Measurements from ENCODE around the gene SH2D2A. TPM values are rescaled to one million over a fixed set of nuclear protein-coding genes. Genes with fewer than 3 reads are reported as not detected.

SH2D2A gene
- total RNA-seq, 1 experiment from 2014 or later: not detected

DNA sequence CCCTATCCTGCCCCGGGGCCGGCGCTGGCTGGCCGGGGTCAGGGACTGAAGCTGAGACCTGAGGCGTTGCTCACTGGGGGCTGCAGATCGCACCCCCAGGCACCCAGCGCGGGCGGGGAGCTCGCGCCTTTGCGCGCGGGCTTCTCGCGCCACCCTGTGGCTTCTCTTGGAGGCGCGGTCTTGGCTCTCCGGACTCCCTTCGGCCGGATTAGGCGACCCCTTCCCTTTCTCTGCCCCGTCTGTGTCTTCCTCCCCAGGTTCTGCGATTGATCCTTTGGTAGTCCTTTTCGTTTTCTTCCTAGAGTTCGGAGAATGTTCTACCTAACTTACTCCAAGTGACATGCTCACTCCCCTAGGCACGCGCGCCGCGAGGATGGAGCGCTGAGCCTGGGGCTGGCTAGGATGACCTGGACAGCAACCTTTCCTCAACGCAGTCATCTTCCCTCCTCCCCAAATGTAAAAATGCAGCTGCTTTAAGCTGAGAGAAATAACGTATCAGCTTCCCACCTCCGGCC is 43.5 kb upstream of the SH2D2A start:
- Histone ChIP-seq H3K9ac (ENCODE audit: low read length) (no peak overlapping the region), H3K27ac (ENCODE audit: low read length) (no peak overlapping the region), H3K27me3 (ENCODE audit: low read length) (no peaks in the 10 kb centered on the region), H2AFZ (ENCODE audit: low read length) (no peak overlapping the region), H3K9me3 (ENCODE audit: low read length) (no peaks in the 10 kb centered on the region), H4K20me1 (ENCODE audit: insufficient read depth, low read depth, low read length) (no peaks in the 10 kb centered on the region), H3K4me2 (ENCODE audit: low read depth, low read length, poor library complexity, severe bottlenecking) (no peak overlapping the region), H3K4me3 (ENCODE audit: low read length) (no peak overlapping the region), H3K36me3 (ENCODE audit: insufficient read depth, low read length) (no peaks in the 10 kb centered on the region), H3K4me1 (ENCODE audit: low read length) (no peaks in the 10 kb centered on the region), H3K9me2 (replicated peaks; ENCODE audit: insufficient read depth, low read length) (no peaks in the 10 kb centered on the region), H3K79me2 (ENCODE audit: low read length) (no peaks in the 10 kb centered on the region)
- DNase-seq: peak; percentile 44

GRCh38 chr1:156859523-156860112 is 43.0 kb upstream of the SH2D2A start:
- Histone ChIP-seq H3K4me3 (ENCODE audit: low read length) (no peak overlapping the region), H3K79me2 (ENCODE audit: low read length) (no peaks in the 10 kb centered on the region), H3K27ac (ENCODE audit: low read length) (no peak overlapping the region), H3K9ac (ENCODE audit: low read length) (no peak overlapping the region), H3K9me2 (replicated peaks; ENCODE audit: insufficient read depth, low read length) (no peaks in the 10 kb centered on the region), H2AFZ (ENCODE audit: low read length) (no peak overlapping the region), H3K36me3 (ENCODE audit: insufficient read depth, low read length) (no peaks in the 10 kb centered on the region), H3K27me3 (ENCODE audit: low read length) (no peaks in the 10 kb centered on the region), H4K20me1 (ENCODE audit: insufficient read depth, low read depth, low read length) (no peaks in the 10 kb centered on the region), H3K4me2 (ENCODE audit: low read depth, low read length, poor library complexity, severe bottlenecking) (no peak overlapping the region), H3K9me3 (ENCODE audit: low read length) (no peaks in the 10 kb centered on the region), H3K4me1 (ENCODE audit: low read length) (no peaks in the 10 kb centered on the region)
- no peak for DNase-seq

DNA sequence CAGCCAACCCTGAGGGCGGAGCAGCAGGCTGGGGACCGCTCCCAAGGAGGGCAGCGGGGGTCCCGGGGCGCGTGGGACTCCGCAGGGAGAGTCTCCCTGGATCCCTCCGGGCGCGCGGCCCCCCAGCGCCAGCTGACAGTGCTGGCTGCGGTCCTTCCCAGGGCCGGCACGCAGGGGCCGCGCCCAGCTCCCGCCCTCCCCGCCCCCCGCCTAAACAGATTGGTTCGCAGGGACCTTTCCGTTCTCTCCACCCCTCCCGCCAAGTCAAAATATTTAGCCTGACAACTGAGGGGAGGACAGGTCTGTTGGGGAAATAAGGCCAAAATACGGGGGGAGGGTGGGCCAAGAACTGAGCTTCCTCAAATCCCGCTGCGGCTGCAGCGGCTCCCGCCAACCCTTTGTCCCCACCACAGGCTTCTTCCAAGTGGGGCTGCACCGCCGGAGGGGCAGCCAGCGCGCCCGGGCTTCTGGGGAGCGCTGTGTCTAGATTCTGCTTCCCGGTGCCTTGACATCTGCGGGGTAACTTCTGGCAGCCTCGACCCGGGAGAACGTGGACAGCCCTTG is 42.4 kb upstream of the SH2D2A start, which contains the start of gene INSRR:
Gene INSRR (minus strand): TSS at position 159 of the 564 bp plus-strand sequence. CDS start 496 bp downstream, outside the sequence.
- no peak within 1 kb of the TSS for H3K9ac ChIP-seq (ENCODE audit: low read length)
- H2AFZ ChIP-seq (ENCODE audit: low read length): no peak within 1 kb of the TSS
- H3K27ac ChIP-seq (ENCODE audit: low read length): no peak within 1 kb of the TSS
- H3K36me3 ChIP-seq (ENCODE audit: insufficient read depth, low read length): no peaks in the 10 kb centered on the region
- no peaks in the 10 kb centered on the region for H3K27me3 ChIP-seq (ENCODE audit: low read length)
- no peaks in the 10 kb centered on the region for H3K9me3 ChIP-seq (ENCODE audit: low read length)
- no peak for DNase-seq
- H3K79me2 ChIP-seq (ENCODE audit: low read length): no peaks in the 10 kb centered on the region
- no peaks in the 10 kb centered on the region for H4K20me1 ChIP-seq (ENCODE audit: insufficient read depth, low read depth, low read length)
- no peaks in the 10 kb centered on the region for H3K4me1 ChIP-seq (ENCODE audit: low read length)
- H3K4me2 ChIP-seq (ENCODE audit: low read depth, low read length, poor library complexity, severe bottlenecking): no peak within 1 kb of the TSS
- no peaks in the 10 kb centered on the region for H3K9me2 ChIP-seq (replicated peaks; ENCODE audit: insufficient read depth, low read length)
- no peak within 1 kb of the TSS for H3K4me3 ChIP-seq (ENCODE audit: low read length)

DNA sequence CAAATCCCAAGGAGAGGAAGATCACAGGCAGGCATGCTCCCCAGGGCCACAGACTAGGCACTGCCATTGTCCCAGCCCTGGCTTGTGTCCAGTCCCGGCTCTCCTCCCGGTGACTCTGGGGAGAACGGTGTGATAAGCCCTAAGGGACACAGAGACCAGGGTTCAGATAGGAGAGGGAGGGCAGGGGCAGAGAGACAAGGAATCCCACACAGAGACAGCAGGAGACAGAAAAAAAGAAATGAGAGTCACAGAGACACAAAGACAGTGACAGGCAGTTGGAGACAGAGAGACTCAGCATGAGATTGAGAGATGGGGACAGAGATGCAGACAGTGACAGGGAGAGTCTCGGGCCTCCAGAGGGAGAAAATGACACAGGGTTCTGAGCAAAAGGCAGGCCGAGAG is 41.9 kb upstream of the SH2D2A start:
- Histone ChIP-seq H3K4me2 (ENCODE audit: low read depth, low read length, poor library complexity, severe bottlenecking) (no peak overlapping the region), H3K27me3 (ENCODE audit: low read length) (no peaks in the 10 kb centered on the region)

DNA sequence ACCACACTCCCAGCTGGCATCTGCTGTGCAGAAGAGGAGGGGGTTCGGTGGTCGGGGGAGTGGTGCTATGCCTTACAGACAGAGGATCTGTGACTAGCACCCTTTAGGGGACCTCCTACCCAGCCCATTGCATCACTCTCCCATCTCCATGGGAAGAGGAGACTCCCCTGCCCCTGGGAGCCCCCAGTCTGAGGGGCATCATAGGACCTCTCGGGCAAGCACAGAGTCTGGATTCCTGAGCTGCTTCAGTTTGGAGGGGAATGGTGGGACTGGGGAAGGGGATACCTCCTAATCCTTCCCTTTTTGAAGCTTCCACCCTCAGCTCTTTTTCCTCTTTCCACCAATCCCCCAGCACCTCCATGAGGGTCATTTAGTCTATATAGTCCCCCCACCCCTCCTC is 40.9 kb upstream of the SH2D2A start:
- no peak overlapping the region for H3K9ac ChIP-seq (ENCODE audit: low read length)
- no peaks in the 10 kb centered on the region for H3K27me3 ChIP-seq (ENCODE audit: low read length)
- H3K4me1 ChIP-seq (ENCODE audit: low read length): no peaks in the 10 kb centered on the region
- H4K20me1 ChIP-seq (ENCODE audit: insufficient read depth, low read depth, low read length): no peaks in the 10 kb centered on the region
- H3K4me2 ChIP-seq (ENCODE audit: low read depth, low read length, poor library complexity, severe bottlenecking): no peak overlapping the region
- H3K9me3 ChIP-seq (ENCODE audit: low read length): no peaks in the 10 kb centered on the region
- H3K79me2 ChIP-seq (ENCODE audit: low read length): no peaks in the 10 kb centered on the region
- H3K27ac ChIP-seq (ENCODE audit: low read length): no peak overlapping the region
- no peak overlapping the region for H3K4me3 ChIP-seq (ENCODE audit: low read length)
- H3K9me2 ChIP-seq (replicated peaks; ENCODE audit: insufficient read depth, low read length): no peaks in the 10 kb centered on the region
- DNase-seq: no peak
- no peak overlapping the region for H2AFZ ChIP-seq (ENCODE audit: low read length)
- no peaks in the 10 kb centered on the region for H3K36me3 ChIP-seq (ENCODE audit: insufficient read depth, low read length)

More for the DNA sequence above, 41.9 kb upstream of the SH2D2A start:
- H3K4me3 ChIP-seq (ENCODE audit: low read length): no peak overlapping the region
- H3K4me1 ChIP-seq (ENCODE audit: low read length): no peaks in the 10 kb centered on the region
- H3K27ac ChIP-seq (ENCODE audit: low read length): no peak overlapping the region
- no peaks in the 10 kb centered on the region for H3K79me2 ChIP-seq (ENCODE audit: low read length)
- H4K20me1 ChIP-seq (ENCODE audit: insufficient read depth, low read depth, low read length): no peaks in the 10 kb centered on the region
- H3K9ac ChIP-seq (ENCODE audit: low read length): no peak overlapping the region
- H3K36me3 ChIP-seq (ENCODE audit: insufficient read depth, low read length): no peaks in the 10 kb centered on the region
- no peak overlapping the region for H2AFZ ChIP-seq (ENCODE audit: low read length)
- no peaks in the 10 kb centered on the region for H3K9me2 ChIP-seq (replicated peaks; ENCODE audit: insufficient read depth, low read length)
- no peak for DNase-seq
- no peaks in the 10 kb centered on the region for H3K9me3 ChIP-seq (ENCODE audit: low read length)

GRCh38 chr1:156856282-156856785 is 39.7 kb upstream of the SH2D2A start:
- Histone ChIP-seq H2AFZ (ENCODE audit: low read length) (no peak overlapping the region), H3K9me2 (replicated peaks; ENCODE audit: insufficient read depth, low read length) (no peaks in the 10 kb centered on the region), H4K20me1 (ENCODE audit: insufficient read depth, low read depth, low read length) (no peaks in the 10 kb centered on the region), H3K4me2 (ENCODE audit: low read depth, low read length, poor library complexity, severe bottlenecking) (no peak overlapping the region), H3K9me3 (ENCODE audit: low read length) (no peaks in the 10 kb centered on the region), H3K27me3 (ENCODE audit: low read length) (no peaks in the 10 kb centered on the region), H3K27ac (ENCODE audit: low read length) (no peak overlapping the region), H3K4me3 (ENCODE audit: low read length) (no peak overlapping the region), H3K79me2 (ENCODE audit: low read length) (no peaks in the 10 kb centered on the region), H3K4me1 (ENCODE audit: low read length) (no peaks in the 10 kb centered on the region), H3K36me3 (ENCODE audit: insufficient read depth, low read length) (no peaks in the 10 kb centered on the region), H3K9ac (ENCODE audit: low read length) (no peak overlapping the region)
- DNase-seq: no peak

DNA sequence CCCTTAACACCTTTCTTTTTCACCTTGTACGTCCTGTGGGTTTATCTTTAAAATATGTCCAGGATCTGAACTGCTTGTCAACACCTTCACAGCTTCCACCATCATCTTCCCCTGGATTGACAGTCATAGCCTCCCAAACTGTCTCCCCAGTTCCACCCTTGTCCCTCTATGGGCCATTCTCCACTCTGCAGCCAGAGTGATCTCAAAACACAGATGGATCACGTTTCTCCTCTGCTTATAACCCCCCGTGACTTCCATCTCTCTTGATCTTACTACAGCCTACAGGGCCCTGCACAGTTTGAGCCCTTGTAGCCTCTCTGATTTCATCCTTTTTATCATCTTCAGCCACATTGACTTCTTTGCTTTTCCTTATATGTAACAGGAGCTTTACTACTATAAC is 38.0 kb upstream of the SH2D2A start:
- Histone ChIP-seq H2AFZ (ENCODE audit: low read length) (no peak overlapping the region), H3K79me2 (ENCODE audit: low read length) (no peaks in the 10 kb centered on the region), H3K9me3 (ENCODE audit: low read length) (no peaks in the 10 kb centered on the region), H4K20me1 (ENCODE audit: insufficient read depth, low read depth, low read length) (no peaks in the 10 kb centered on the region), H3K4me2 (ENCODE audit: low read depth, low read length, poor library complexity, severe bottlenecking) (no peak overlapping the region), H3K4me3 (ENCODE audit: low read length) (no peak overlapping the region), H3K9ac (ENCODE audit: low read length) (no peak overlapping the region), H3K4me1 (ENCODE audit: low read length) (no peaks in the 10 kb centered on the region), H3K27ac (ENCODE audit: low read length) (no peak overlapping the region), H3K9me2 (replicated peaks; ENCODE audit: insufficient read depth, low read length) (no peaks in the 10 kb centered on the region), H3K27me3 (ENCODE audit: low read length) (no peaks in the 10 kb centered on the region), H3K36me3 (ENCODE audit: insufficient read depth, low read length) (no peaks in the 10 kb centered on the region)
- DNase-seq: no peak

- Histone ChIP-seq H3K27me3 (ENCODE audit: low read length) (no peaks in the 10 kb centered on the region), H3K4me3 (ENCODE audit: low read length) (no peak overlapping the region), H3K9ac (ENCODE audit: low read length) (no peak overlapping the region), H3K9me3 (ENCODE audit: low read length) (no peaks in the 10 kb centered on the region), H3K79me2 (ENCODE audit: low read length) (no peaks in the 10 kb centered on the region), H3K4me1 (ENCODE audit: low read length) (no peaks in the 10 kb centered on the region), H4K20me1 (ENCODE audit: insufficient read depth, low read depth, low read length) (no peaks in the 10 kb centered on the region), H3K4me2 (ENCODE audit: low read depth, low read length, poor library complexity, severe bottlenecking) (no peak overlapping the region), H3K27ac (ENCODE audit: low read length) (no peak overlapping the region), H3K9me2 (replicated peaks; ENCODE audit: insufficient read depth, low read length) (no peaks in the 10 kb centered on the region), H2AFZ (ENCODE audit: low read length) (no peak overlapping the region), H3K36me3 (ENCODE audit: insufficient read depth, low read length) (no peaks in the 10 kb centered on the region)
- no peak for DNase-seq
These were observed 37.1 kb upstream of the SH2D2A start for GRCh38 chr1:156853761-156854160.
